CD4-positive, alpha-beta T cell (primary cell): ENCODE results near the gene CPLX3. TPM values are rescaled to one million over a fixed set of nuclear protein-coding genes. Genes with fewer than 3 reads are reported as not detected.
A peak's percentile ranks its signal among the peaks of the same experiment; 100 is the strongest.
"Not testable (repeated sequence)": the region's sequence is repeated elsewhere in the genome, so short reads cannot be mapped to it uniquely, and the experiment has no call there.

Experiments used
- ATAC-seq: fragments of 200-7000 bp; cut with Tn5 transposase; one replicate; pipeline ENCODE4 v1.10.0; 2022; ENCODE audit warnings: mild to moderate bottlenecking; ENCODE audit not compliant: poor library complexity
- CTCF ChIA-PET: fragments of 350-600 bp; sonication (Branson Sonifier 250); formaldehyde crosslinking; loops from one replicate; lab custom pipeline; 2021; ENCODE audit warnings: antibody characterized with exemption, inconsistent platforms; lab: Charles Lee
- POLR2A ChIA-PET: fragments of 350-600 bp; sonication (Branson Sonifier 250); formaldehyde crosslinking; loops from one replicate; lab custom pipeline; 2021; ENCODE audit warnings: antibody characterized with exemption, inconsistent platforms; lab: Charles Lee
- DNase-seq, 14 experiments: peaks; one replicate each; pipeline ENCODE4 v3.0.0-alpha.2; 2013 to 2020; ENCODE audit warnings: mixed read lengths in 2 of 14
- H3K27ac ChIP-seq, 2 donors: one replicate each; pipeline versions ENCODE4 v1.5.1 to v1.7.0; 2013; ENCODE audit warnings: low read length in 2 of 2, low read depth in 1 of 2, mild to moderate bottlenecking in 1 of 2
- H3K27me3 ChIP-seq, 2 experiments: 1 replicate in 1 of 2; 2 replicates in 1 of 2; pipeline versions ENCODE4 v1.6.1 to v1.7.0; 2013; ENCODE audit warnings: low read length in 2 of 2, control low read depth in 1 of 2, mild to moderate bottlenecking in 1 of 2, moderate library complexity in 1 of 2; ENCODE audit not compliant: insufficient read depth in 2 of 2, control insufficient read depth in 1 of 2
- H3K36me3 ChIP-seq: one replicate; pipeline ENCODE4 v1.6.1; 2013; ENCODE audit warnings: low read length, control low read depth; ENCODE audit not compliant: insufficient read depth
- H3K4me1 ChIP-seq: one replicate; pipeline ENCODE4 v1.6.1; 2013; ENCODE audit warnings: low read length, control low read depth; ENCODE audit not compliant: insufficient read depth
- H3K4me3 ChIP-seq: one replicate; pipeline ENCODE4 v1.5.1; 2013; ENCODE audit warnings: mild to moderate bottlenecking, low read length, moderate library complexity
- H3K9me3 ChIP-seq, 2 experiments: 1 replicate in 1 of 2; 2 replicates in 1 of 2; pipeline versions ENCODE4 v1.6.1 to v1.7.0; 2013; ENCODE audit warnings: low read length in 2 of 2, mild to moderate bottlenecking in 2 of 2, control low read depth in 1 of 2, moderate library complexity in 1 of 2; ENCODE audit not compliant: control insufficient read depth in 1 of 2, insufficient read depth in 1 of 2
- H3K27ac Mint-ChIP-seq: one replicate; pipeline ENCODE4 v1.8.0; 2020; ENCODE audit warnings: mixed read lengths
- H3K27me3 Mint-ChIP-seq: one replicate; pipeline ENCODE4 v1.8.0; 2021; ENCODE audit warnings: mixed read lengths
- H3K36me3 Mint-ChIP-seq: one replicate; pipeline ENCODE4 v1.8.0; 2021; ENCODE audit warnings: low read depth, mixed read lengths
- H3K4me1 Mint-ChIP-seq: one replicate; pipeline ENCODE4 v1.8.0; 2021; ENCODE audit warnings: low read depth, mixed read lengths
- H3K4me3 Mint-ChIP-seq: one replicate; pipeline ENCODE4 v1.8.0; 2020; ENCODE audit warnings: mild to moderate bottlenecking, mixed read lengths
- H3K9me3 Mint-ChIP-seq: one replicate; pipeline ENCODE4 v1.8.0; 2020; ENCODE audit warnings: mixed read lengths
- CTCF ChIP-seq: fragments of 200-600 bp; IDR thresholded peaks from one replicate; pipeline ENCODE4 v1.8.0; 2022; ENCODE audit warnings: antibody characterized with exemption, mild to moderate bottlenecking
- intact Hi-C, 2 experiments: fragments of 100-400 bp; cut with DNase I in 1 of 2; cut with micrococcal nuclease in 1 of 2; formaldehyde crosslinking; loops; one replicate each; pipeline versions ENCODE4 v1.15.1 to v1.9.0; 2023 to 2025; cut with DNase I, micrococcal nuclease
- total RNA-seq, 174 experiments: library from RNA in 2 of 174; stranded (reverse) in 2 of 174; gene quantifications; one replicate each; pipeline ENCODE4 v1.2.3 and lab custom pipeline; 2021 to 2026

Gene CPLX3
- total RNA-seq, 2 experiments from 2014 or later: 0.16 to 0.53 TPM

GRCh38 chr15:74784426-74785193 lies 41.8 kb upstream of the CPLX3 start:
- H3K27me3 ChIP-seq: no peaks in the 10 kb centered on the region
- peak overlapping the region; percentile 69 to 93 for H3K27ac ChIP-seq
- ChIA-PET CTCF (interaction anchor here (0.9 to 9.5 kb wide), 6 partner anchors 11 to 74 kb away, joined by 3 to 231 read pairs (median 5); partner anchors contain the start of gene ULK3), POLR2A (interaction anchor here (1.3 to 33.5 kb wide), 6 partner anchors 5 to 172 kb away, joined by 3 to 925 read pairs (median 5); partner anchors contain the start of genes CLK3, CSK and RPP25)
- TF ChIP-seq CTCF: no peak
- H3K36me3 ChIP-seq: peaks cover 27% of the 10 kb centered on the region
- DNase-seq (peak in 1 of 14 experiments; percentile 25), ATAC-seq (no peak)
- Mint-ChIP-seq H3K27ac (peak overlapping the region; percentile 94), H3K9me3 (no peaks in the 10 kb centered on the region), H3K4me1 (peaks cover 64% of the 10 kb centered on the region), H3K27me3 (no peaks in the 10 kb centered on the region), H3K4me3 (peak overlapping the region; percentile 90), H3K36me3 (peaks cover 43% of the 10 kb centered on the region)
- H3K4me1 ChIP-seq: peaks cover 88% of the 10 kb centered on the region
- peak overlapping the region; percentile 100 for H3K4me3 ChIP-seq
- intact Hi-C loops: loop anchor here (5.0 to 10.0 kb wide), 6 partner anchors 58 to 790 kb away; partner anchors contain the start of genes C15orf39 (in 2 of the 2), ARID3B (in 1 of the 2), COX5A (in 1 of the 2) and PML (in 1 of the 2)
- H3K9me3 ChIP-seq: no peaks in the 10 kb centered on the region

- H3K27me3 ChIP-seq: no peaks in the 10 kb centered on the region
- H3K9me3 ChIP-seq: no peaks in the 10 kb centered on the region
- CTCF ChIA-PET: interaction anchor here (1.0 to 9.5 kb wide), 5 partner anchors 11 to 74 kb away, joined by 3 to 231 read pairs (median 5); partner anchors contain the start of gene ULK3
- peaks cover 88% of the 10 kb centered on the region for H3K4me1 ChIP-seq
- intact Hi-C loops: loop anchor here (5.0 to 10.0 kb wide), 5 partner anchors 57 to 791 kb away; partner anchors contain the start of genes C15orf39 (in 2 of the 2), ARID3B (in 1 of the 2), PML (in 1 of the 2) and STOML1 (in 1 of the 2)
- no peaks in the 10 kb centered on the region for H3K27me3 Mint-ChIP-seq
- H3K36me3 ChIP-seq: peaks cover 35% of the 10 kb centered on the region
- peak overlapping the region; percentile 100 for H3K4me3 ChIP-seq
- POLR2A ChIA-PET: interaction anchor here (1.4 to 33.5 kb wide), 3 partner anchors 6 to 164 kb away, joined by 3 to 925 read pairs (median 925); partner anchors contain the start of gene CSK
- peak overlapping the region; percentile 94 for H3K27ac Mint-ChIP-seq
- ATAC-seq (no peak), DNase-seq (peak in 7 of 14 experiments; percentile 36 to 81 (median 47))
- peak overlapping the region; percentile 90 for H3K4me3 Mint-ChIP-seq
- TF ChIP-seq CTCF: no peak
- H3K4me1 Mint-ChIP-seq: peaks cover 62% of the 10 kb centered on the region
- H3K27ac ChIP-seq: peak overlapping the region; percentile 69 to 93
- peaks cover 45% of the 10 kb centered on the region for H3K36me3 Mint-ChIP-seq
- no peaks in the 10 kb centered on the region for H3K9me3 Mint-ChIP-seq
Measured at GRCh38 chr15:74785194-74786032, 41.0 kb upstream of the CPLX3 start.

GRCh38 chr15:74786081-74786480 lies 40.3 kb upstream of the CPLX3 start:
- not testable (repeated sequence) for ATAC-seq, H3K27me3 Mint-ChIP-seq, DNase-seq, H3K9me3 ChIP-seq, H3K27me3 ChIP-seq, H3K9me3 Mint-ChIP-seq
- Mint-ChIP-seq H3K4me1 (peaks cover 62% of the 10 kb centered on the region), H3K36me3 (peaks cover 45% of the 10 kb centered on the region), H3K27ac (peak overlapping the region; percentile 94), H3K4me3 (peak overlapping the region; percentile 90)
- intact Hi-C loops: loop anchor here (5.0 to 10.0 kb wide), 5 partner anchors 56 to 791 kb away; partner anchors contain the start of genes C15orf39 (in 2 of the 2), ARID3B (in 1 of the 2), PML (in 1 of the 2) and STOML1 (in 1 of the 2)
- Histone ChIP-seq H3K4me1 (peaks cover 87% of the 10 kb centered on the region), H3K4me3 (peak overlapping the region; percentile 100), H3K36me3 (peaks cover 41% of the 10 kb centered on the region), H3K27ac (peak overlapping the region; percentile 69 to 93)
- CTCF ChIA-PET: interaction anchor here (2.1 to 2.7 kb wide), 2 partner anchors 8 to 17 kb away, joined by 5 to 64 read pairs; no protein-coding TSS in a partner anchor
- POLR2A ChIA-PET: interaction anchor here (1.2 to 33.5 kb wide), 4 partner anchors 7 to 170 kb away, joined by 4 to 925 read pairs (median 476); partner anchors contain the start of genes CLK3 and CSK
